Measurements from ENCODE around the gene TADA2B.

TADA2B gene

DNA sequence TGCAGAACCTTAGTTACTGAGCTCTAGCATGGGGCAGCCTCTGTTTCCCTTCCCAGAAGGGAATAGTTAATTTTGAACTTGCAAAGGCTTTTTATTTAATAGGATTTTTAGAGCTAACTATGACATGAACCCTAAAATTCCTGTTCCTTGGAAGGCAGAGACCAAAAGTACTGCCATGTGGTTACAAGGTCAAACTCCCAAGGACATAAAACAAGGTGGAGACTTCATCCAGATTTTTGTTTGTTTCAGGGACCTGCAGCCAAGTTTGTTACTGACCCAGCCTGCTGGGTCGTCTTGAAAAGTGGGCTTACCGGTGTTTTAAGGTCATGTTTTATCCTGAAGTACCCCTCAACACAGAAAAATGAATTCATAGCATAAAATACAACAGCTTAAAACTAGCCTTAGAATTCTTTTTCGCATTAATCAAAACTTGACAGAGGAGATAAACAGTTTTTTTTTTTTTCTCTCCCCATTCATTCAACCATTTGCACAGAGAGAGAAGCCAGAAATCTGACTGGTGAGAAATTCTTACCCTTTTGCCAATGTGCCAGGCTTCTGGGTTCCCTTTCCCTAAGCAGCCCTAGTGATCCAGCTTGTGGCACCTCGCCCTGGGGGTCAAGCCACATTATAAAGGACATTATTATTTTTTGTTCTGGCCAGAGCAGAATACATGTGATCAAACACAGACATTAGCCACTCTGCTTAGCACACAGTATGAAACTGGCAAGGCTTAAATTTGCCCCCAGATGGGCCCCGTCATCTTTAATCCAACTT, 46.2 kb downstream of the TADA2B start:
- DNase-seq (ENCODE audit: low read depth, low spot score), result no peak
- ChIA-PET CTCF (interaction anchor here (1.0 to 7.3 kb wide), 4 partner anchors 9 to 19 kb away, joined by 3 to 70 read pairs (median 4); no protein-coding TSS in a partner anchor), POLR2A (interaction anchor here (0.6 kb wide), 1 partner anchor 29 kb away, joined by 3 read pairs; no protein-coding TSS in a partner anchor)
- no peak overlapping the region for H3K4me3 ChIP-seq (ENCODE audit: low read depth, low read length)
- TF ChIP-seq, protein P1, sequence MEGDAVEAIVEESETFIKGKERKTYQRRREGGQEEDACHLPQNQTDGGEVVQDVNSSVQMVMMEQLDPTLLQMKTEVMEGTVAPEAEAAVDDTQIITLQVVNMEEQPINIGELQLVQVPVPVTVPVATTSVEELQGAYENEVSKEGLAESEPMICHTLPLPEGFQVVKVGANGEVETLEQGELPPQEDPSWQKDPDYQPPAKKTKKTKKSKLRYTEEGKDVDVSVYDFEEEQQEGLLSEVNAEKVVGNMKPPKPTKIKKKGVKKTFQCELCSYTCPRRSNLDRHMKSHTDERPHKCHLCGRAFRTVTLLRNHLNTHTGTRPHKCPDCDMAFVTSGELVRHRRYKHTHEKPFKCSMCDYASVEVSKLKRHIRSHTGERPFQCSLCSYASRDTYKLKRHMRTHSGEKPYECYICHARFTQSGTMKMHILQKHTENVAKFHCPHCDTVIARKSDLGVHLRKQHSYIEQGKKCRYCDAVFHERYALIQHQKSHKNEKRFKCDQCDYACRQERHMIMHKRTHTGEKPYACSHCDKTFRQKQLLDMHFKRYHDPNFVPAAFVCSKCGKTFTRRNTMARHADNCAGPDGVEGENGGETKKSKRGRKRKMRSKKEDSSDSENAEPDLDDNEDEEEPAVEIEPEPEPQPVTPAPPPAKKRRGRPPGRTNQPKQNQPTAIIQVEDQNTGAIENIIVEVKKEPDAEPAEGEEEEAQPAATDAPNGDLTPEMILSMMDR (IDR thresholded peaks at IDR 0.05; ENCODE audit: insufficient read depth, low read length, missing control alignments), result no peak

DNA sequence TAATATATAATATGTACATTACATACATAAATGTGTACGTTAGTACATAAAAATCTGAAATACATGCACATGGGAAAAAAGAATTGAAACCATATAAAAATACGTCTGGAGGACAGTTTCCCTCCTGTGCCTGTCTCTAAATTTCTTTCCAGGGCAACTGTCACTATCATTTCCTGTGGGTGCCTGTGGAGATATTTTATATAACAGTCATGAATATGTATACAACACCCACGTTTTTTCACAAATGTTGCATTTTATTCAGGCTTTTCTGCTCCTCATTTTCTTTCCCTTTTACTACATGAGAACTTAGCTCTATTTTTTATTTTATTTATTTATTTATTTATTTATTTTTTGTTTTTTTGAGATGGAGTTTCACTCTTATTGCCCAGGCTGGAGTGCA, 48.9 kb downstream of the TADA2B start:
- CTCF ChIA-PET, result interaction anchor here (1.5 kb wide), 1 partner anchor 10 kb away, joined by 12 read pairs; no protein-coding TSS in a partner anchor
- POLR2A ChIA-PET, result no interaction called here
- TF ChIP-seq, protein P1 (IDR thresholded peaks at IDR 0.05; ENCODE audit: insufficient read depth, low read length, missing control alignments), result no peak
- no peak for DNase-seq (ENCODE audit: low read depth, low spot score)
- H3K4me3 ChIP-seq (ENCODE audit: low read depth, low read length), result no peak overlapping the region

DNA sequence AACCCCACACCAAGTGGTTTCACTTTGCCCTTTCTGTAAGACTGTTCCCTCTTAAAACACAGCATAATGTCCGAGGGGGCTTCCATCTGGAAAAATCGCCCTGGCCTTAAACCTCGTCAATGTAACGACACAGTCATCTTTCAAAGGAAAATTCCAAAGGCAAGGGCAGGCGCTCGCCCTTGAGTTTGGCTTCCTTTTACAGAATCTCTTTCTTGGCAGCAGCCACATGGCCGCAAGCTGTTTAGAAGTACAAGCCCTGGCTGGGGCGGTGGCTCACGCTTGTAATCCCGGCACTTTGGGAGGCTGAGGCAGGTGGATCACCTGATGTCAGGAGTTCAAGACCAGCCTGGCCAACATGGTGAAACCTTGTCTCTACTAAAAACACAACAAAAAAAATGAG, 51.7 kb downstream of the TADA2B start:
- TF ChIP-seq, protein P1 (IDR thresholded peaks at IDR 0.05; ENCODE audit: insufficient read depth, low read length, missing control alignments), result no peak
- ChIA-PET CTCF (interaction anchor here (0.6 to 2.0 kb wide), 4 partner anchors 8 to 152 kb away, joined by 3 to 7 read pairs (median 5); no protein-coding TSS in a partner anchor), POLR2A (no interaction called here)
- no peak overlapping the region for H3K4me3 ChIP-seq (ENCODE audit: low read depth, low read length)
- no peak for DNase-seq (ENCODE audit: low read depth, low spot score)

DNA sequence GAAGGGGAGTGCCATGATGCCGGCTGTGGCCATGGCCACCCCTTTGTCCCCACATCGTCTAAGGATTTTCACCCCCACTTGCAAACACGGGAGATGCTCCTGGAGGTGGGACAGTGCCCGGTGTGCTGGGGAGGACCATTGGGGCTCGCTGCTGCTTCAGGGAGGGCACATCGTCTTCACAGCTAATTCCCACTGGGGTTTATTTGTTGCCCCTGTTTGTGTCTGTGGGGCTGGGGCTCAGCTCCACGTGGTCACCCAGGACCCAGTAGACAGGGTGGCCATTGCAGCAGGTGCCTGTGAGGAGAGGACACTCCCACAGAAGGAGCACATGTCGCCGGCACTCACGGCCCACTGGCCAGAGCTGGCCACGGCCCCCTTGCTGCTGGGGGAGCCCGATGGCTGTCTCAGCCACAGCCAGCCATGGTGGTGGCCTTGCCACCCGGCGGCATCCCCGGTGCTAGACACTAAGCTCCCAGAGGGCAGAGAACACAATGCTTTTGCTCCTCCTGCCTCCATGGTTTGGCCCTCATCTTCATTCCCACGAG, 52.5 kb downstream of the TADA2B start:
- ChIA-PET CTCF (interaction anchor here (1.3 to 2.0 kb wide), 3 partner anchors 10 to 26 kb away, joined by 4 to 6 read pairs (median 5); no protein-coding TSS in a partner anchor), POLR2A (no interaction called here)

DNA sequence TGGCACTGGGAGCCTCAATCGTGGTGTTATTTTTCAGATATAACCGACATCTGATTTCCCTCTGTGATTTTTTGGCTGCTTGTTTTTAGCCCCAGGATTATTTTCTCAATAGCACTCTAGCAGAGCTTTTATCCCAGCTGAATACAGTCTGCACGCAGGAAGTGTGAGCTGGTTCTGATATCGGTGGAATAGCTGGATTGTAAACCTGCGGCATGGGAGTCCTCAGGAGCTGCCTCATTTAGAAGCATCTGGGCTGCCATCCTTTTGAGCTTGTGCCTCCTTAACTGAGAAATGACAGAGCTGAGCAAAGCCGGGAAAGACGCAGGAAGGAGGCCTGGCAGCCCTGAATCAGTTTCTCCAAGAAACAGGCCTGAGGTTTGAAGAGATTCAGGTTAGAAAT, 53.1 kb downstream of the TADA2B start:
- CTCF ChIA-PET, result interaction anchor here (1.3 to 2.0 kb wide), 3 partner anchors 10 to 27 kb away, joined by 4 to 6 read pairs (median 5); no protein-coding TSS in a partner anchor
- DNase-seq (ENCODE audit: low read depth, low spot score), result no peak
- POLR2A ChIA-PET, result no interaction called here
- TF ChIP-seq, protein P1 (IDR thresholded peaks at IDR 0.05; ENCODE audit: insufficient read depth, low read length, missing control alignments), result no peak
- no peak overlapping the region for H3K4me3 ChIP-seq (ENCODE audit: low read depth, low read length)

More for the DNA sequence above, 52.5 kb downstream of the TADA2B start:
- DNase-seq (ENCODE audit: low read depth, low spot score), result no peak
- TF ChIP-seq, protein P1 (IDR thresholded peaks at IDR 0.05; ENCODE audit: insufficient read depth, low read length, missing control alignments), result no peak
- no peak overlapping the region for H3K4me3 ChIP-seq (ENCODE audit: low read depth, low read length)
